Measurements from ENCODE around the gene GPR146. TPM values are rescaled to one million over a fixed set of nuclear protein-coding genes. Genes with fewer than 3 reads are reported as not detected.

GPR146 gene
- total RNA-seq, 3 donors from 2014 or later = 24.1 to 56.8 (median 43.6) TPM

DNA sequence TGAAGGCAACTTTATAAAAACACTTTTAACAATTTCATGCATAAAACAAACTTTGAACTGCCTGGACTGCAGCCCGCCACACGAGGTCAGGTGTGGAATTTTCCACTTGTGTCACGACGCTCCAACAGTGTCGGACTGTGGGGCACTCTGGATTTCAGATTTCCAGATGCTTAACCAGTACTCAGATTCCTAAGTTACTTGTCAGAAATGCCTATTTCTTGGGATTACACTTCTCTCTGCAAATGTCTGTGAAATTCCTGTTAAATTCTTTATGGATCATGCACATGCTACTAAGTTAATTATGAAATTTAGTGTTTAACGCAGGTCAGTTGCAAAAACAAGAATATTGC is 43.1 kb downstream of the GPR146 start:
- Histone ChIP-seq H3K27ac (no peak overlapping the region), H3K36me3 (no peaks in the 10 kb centered on the region), H3K4me3 (peak overlapping the region; percentile 36 to 71 (median 46)), H3K9me3 (no peaks in the 10 kb centered on the region), H3K4me1 (peaks cover 0 to 17% of the 10 kb centered on the region in 2 donors), H3K27me3 (no peaks in the 10 kb centered on the region)
- no peak for DNase-seq (ENCODE audit: low spot score in 2 of 2)
- intact Hi-C loops (cut with DNase I; ENCODE audit: low total_unique reads) = no loop called here
- TF ChIP-seq POLR2AphosphoS5 (IDR thresholded peaks at IDR 0.05) (no peak), POLR2A (IDR thresholded peaks at IDR 0.05) (no peak)
- TF ChIP-seq, protein P1, sequence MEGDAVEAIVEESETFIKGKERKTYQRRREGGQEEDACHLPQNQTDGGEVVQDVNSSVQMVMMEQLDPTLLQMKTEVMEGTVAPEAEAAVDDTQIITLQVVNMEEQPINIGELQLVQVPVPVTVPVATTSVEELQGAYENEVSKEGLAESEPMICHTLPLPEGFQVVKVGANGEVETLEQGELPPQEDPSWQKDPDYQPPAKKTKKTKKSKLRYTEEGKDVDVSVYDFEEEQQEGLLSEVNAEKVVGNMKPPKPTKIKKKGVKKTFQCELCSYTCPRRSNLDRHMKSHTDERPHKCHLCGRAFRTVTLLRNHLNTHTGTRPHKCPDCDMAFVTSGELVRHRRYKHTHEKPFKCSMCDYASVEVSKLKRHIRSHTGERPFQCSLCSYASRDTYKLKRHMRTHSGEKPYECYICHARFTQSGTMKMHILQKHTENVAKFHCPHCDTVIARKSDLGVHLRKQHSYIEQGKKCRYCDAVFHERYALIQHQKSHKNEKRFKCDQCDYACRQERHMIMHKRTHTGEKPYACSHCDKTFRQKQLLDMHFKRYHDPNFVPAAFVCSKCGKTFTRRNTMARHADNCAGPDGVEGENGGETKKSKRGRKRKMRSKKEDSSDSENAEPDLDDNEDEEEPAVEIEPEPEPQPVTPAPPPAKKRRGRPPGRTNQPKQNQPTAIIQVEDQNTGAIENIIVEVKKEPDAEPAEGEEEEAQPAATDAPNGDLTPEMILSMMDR (IDR thresholded peaks at IDR 0.05) = no peak

DNA sequence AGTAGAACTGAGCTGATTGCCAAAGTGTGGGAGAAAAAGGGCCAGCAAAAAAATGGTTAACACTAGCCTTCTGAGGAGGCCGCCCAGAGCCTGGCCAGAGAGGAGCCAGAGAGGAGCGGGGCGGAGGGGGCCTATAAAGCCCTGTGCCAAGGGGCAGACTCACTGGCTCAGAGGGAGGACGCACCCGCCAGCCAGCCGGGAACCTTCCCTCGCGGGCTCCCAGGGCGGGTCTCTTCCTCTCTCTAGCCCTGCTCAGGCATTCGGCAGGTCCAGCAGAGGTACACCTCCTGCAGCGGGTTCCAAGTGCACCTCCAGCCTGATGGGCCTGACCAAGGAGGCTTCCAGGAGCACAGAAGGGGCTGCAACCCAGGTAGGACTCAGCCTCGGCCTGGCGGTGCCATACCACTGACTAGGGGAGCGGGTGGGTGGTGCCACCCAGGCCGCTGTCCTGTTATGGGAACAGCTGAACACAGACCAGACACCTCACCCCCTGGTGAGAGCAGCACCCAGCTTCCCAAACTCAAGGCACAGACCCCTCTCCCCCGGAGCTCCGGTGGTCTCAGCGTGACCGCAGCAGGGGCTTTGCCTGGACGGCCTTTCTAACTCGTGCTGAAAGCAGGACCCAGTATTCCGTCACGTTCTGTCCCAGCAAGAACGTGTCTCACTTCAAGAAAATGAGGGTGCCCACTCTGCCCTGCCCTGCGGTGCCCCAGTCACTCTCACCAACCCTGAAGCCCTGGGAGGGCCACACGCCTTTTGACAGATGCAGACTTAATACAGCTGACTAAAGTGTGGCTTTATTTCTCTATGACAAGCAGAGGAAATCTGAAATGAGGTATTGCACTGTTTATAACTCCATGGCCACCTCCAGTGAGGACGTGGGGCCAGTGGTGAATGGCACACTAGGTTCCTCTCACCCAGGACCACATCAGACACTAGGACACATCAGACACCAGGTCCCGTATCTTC is 43.9 kb downstream of the GPR146 start, which contains the start of gene GPER1:
GPER1 (plus strand) TSS at position 162 of the 969 bp plus-strand sequence. CDS start 3,616 bp downstream, outside the sequence.
- intact Hi-C loops (cut with DNase I; ENCODE audit: low total_unique reads) = no loop called here
- Histone ChIP-seq H3K27me3 (no peaks in the 10 kb centered on the region), H3K27ac (peak within 1 kb of the TSS in 1 of 2 donors; percentile 70), H3K9me3 (no peaks in the 10 kb centered on the region), H3K4me3 (peak within 1 kb of the TSS; percentile 36 to 71 (median 46)), H3K4me1 (peaks cover 0 to 17% of the 10 kb centered on the region in 2 donors), H3K36me3 (no peaks in the 10 kb centered on the region)
- TF ChIP-seq POLR2AphosphoS5 (IDR thresholded peaks at IDR 0.05) (no peak), POLR2A (IDR thresholded peaks at IDR 0.05) (no peak)
- TF ChIP-seq, protein P1 (IDR thresholded peaks at IDR 0.05) = no peak
- no peak for DNase-seq (ENCODE audit: low spot score in 2 of 2)

DNA sequence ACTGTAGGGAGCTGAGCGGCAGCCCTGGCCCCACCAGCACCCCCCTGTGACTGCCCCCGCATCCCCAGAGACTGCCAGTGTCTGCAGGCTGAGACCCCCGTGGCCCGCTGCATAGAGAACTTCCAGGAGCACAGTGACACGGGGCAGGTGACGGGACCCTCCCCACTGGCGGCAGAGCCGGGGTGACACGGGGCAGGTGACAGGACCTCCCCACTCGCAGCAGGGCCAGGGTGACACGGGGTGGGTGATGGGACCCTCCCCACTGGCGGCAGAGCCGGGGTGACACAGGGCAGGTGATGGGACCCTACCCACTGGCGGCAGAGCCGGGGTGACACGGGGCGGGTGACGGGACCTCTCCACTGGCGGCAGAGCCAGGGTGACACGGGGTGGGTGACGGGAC is 45.9 kb downstream of the GPR146 start:
- Histone ChIP-seq H3K9me3 (no peaks in the 10 kb centered on the region), H3K27me3 (no peaks in the 10 kb centered on the region), H3K4me3 (no peak overlapping the region), H3K4me1 (peaks cover 0 to 17% of the 10 kb centered on the region in 2 donors), H3K36me3 (no peaks in the 10 kb centered on the region), H3K27ac (no peak overlapping the region)
- no peak for DNase-seq (ENCODE audit: low spot score in 2 of 2)
- intact Hi-C loops (cut with DNase I; ENCODE audit: low total_unique reads) = no loop called here
- no peak for TF ChIP-seq POLR2A (IDR thresholded peaks at IDR 0.05)
- TF ChIP-seq, protein P1 (IDR thresholded peaks at IDR 0.05) = no peak
- TF ChIP-seq POLR2AphosphoS5 (IDR thresholded peaks at IDR 0.05) = no peak

DNA sequence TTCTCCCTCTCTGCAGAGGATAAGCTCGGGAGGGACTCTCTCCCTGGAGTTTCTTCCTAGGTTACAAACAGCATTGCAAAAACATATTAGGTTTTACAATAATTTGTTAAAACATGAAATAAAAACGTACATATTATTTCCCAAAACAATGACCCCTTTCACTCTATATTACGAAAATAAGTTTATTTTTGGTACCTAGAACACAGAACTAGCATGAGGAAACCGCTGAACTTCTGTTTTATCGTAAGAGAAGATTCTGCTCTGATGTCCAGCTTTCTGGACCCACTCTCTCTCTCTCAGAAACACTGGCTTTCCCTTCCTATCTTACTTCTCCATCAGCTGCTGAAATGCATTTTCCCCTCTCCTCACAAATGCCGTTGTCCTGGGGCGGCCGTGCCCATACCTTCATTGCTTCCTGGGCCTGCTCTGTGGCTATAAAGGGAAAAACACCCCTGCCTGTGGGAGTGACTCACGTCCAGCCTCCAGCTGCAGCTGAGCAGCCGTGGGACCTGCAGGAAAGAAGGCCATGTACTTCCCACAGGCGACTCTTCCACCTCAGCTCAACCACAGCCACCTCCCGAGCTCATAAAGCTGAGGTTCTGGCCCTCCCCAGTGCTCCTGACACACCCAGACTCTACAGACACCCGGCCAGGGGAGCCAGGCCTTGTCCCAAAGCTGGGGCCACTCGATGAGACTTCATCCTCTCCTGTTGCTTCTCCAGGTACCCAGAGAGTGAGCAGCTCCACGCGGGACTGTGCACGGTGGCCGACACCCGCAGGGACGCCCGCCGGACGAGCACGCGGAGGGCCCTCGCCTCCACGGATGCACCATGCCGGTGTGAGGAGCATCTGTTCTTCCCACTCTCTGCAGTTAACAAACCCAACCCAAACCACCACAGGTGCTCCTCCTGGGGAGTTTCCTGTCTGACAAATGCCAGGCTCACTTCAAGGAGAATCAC is 46.6 kb downstream of the GPR146 start:
- DNase-seq (ENCODE audit: low spot score in 2 of 2) = no peak
- no peak for TF ChIP-seq POLR2A (IDR thresholded peaks at IDR 0.05)
- no peak for TF ChIP-seq POLR2AphosphoS5 (IDR thresholded peaks at IDR 0.05)
- TF ChIP-seq, protein P1 (IDR thresholded peaks at IDR 0.05) = no peak
- Histone ChIP-seq H3K9me3 (no peaks in the 10 kb centered on the region), H3K36me3 (no peaks in the 10 kb centered on the region), H3K4me3 (no peak overlapping the region), H3K4me1 (peaks cover 0 to 17% of the 10 kb centered on the region in 2 donors), H3K27ac (no peak overlapping the region), H3K27me3 (no peaks in the 10 kb centered on the region)
- intact Hi-C loops (cut with DNase I; ENCODE audit: low total_unique reads) = no loop called here
